Left ventricle myocardium superior (tissue), 1 donor: ENCODE measurements around the gene LYZL6. TPM values are rescaled to one million over a fixed set of nuclear protein-coding genes. Genes with fewer than 3 reads are reported as not detected.

Experiments used
- ATAC-seq: fragments of 200-7000 bp; cut with Tn5 transposase; one replicate; pipeline ENCODE4 v1.9.1; 2020; ENCODE audit warnings: mild to moderate bottlenecking, moderate library complexity
- DNase-seq: peaks from one replicate; pipeline ENCODE4 v3.0.0-alpha.2; 2020
- intact Hi-C: fragments of 100-400 bp; cut with micrococcal nuclease; formaldehyde crosslinking; loops from one replicate; pipeline ENCODE4 v1.11.0; 2022
- total RNA-seq: library from RNA; stranded (reverse); fragmentation: NEBNext Ultra II Directional; extraction: Animal tissue kit (Norgen Biotek cat#: 25700); gene quantifications from one replicate; pipeline ENCODE4 v1.2.1, GENCODE V29; 2021
- donor health status: DM: no; HTN: yes; CAD: no; lungs with severe emphysema.

Gene LYZL6
- total RNA-seq, 1 donor from 2014 or later: not detected

DNA sequence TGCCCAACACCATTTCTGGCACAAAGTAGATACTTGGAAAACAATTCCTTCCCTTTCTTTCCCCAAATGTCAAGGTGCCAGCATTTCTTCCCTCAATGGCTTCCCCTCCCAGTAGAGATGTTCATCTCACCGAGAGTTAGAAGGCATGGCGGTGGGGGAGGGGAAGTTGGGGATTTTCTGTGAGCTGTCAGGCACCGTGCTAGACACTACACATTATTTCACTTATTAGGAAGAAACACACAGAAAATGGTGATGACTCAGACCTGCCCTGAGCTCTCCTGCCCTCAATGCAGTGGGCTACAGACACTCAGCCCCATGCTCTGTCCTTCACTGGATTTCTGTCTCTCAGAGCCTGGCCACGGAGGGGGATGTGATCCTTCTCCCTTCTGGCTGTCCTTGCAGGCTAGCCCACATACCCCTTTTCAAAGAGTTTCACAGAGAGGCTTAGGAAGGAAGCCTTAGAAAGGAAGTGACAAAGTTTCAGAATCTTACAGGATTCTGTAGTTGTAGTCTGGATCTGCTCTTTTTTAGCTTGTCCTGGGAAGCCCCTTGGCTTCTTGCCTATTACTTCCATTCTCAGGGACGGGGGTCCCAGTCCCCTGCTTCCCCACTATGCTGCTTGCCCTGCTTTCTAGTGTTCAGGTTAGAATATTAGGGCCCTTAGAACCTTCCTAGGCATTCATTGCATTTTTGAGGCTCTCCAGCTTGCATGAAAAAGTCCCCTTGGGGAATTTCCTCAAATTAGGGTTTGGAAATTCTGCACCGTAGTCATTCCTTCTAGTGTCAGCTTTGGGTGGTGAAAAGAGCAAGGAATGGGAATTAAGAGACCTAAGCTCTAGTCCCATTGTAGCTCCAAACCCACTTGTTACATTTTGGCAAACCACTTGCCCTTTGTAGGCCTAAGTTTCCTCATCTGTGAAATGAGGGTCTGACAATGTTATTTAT is 51.1 kb downstream of the LYZL6 start:
- ATAC-seq (no peak), DNase-seq (no peak)
- intact Hi-C loops: no loop called here

DNA sequence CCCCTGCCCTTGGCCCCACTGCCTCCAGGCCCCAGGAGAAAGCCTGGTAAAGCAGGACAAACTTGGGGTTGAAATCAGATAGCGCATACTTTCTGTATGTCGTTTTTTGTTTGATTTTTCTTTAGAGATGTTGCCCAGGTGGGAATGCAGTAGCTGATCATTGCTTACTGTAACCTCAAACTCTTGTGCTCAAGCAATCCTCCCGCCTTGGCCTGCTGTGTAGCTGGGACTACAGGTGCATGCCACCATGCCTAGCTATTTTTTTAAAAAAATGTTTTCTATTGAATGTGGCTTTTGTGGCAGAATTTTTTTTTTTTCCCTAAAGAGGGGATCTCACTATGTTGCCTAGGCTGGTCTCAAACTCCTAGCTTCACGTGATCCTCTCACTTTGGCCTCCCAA is 52.2 kb downstream of the LYZL6 start:
- intact Hi-C loops: no loop called here
- ATAC-seq (no peak), DNase-seq (no peak)

GRCh38 chr17:35890774-35891155 is 52.7 kb downstream of the LYZL6 start:
- intact Hi-C loops: no loop called here
- DNase-seq: no peak
- ATAC-seq: no peak

- ATAC-seq: peak; percentile 20
- intact Hi-C loops: no loop called here
- DNase-seq: no peak
Measured at GRCh38 chr17:35889818-35890773, 53.4 kb downstream of the LYZL6 start.

GRCh38 chr17:35889241-35889640 is 54.3 kb downstream of the LYZL6 start:
- intact Hi-C loops: no loop called here
- DNase-seq (no peak), ATAC-seq (no peak)

Other genes with a start within 250 kb of the LYZL6 start
- gene RASL10B, start 212.1 kb downstream of the LYZL6 start, total RNA-seq: 23.8 TPM
- 0.27 TPM for gene GAS2L2, start 190.5 kb downstream of the LYZL6 start, total RNA-seq
- not detected for gene C17orf50, start 182.8 kb downstream of the LYZL6 start, total RNA-seq
- gene MMP28, start 148.1 kb downstream of the LYZL6 start, total RNA-seq: 1.5 TPM
- gene TAF15, start 134.2 kb downstream of the LYZL6 start, total RNA-seq: 110 TPM
- gene HEATR9, start 74.8 kb downstream of the LYZL6 start, total RNA-seq: not detected
- gene CCL5, start 63.4 kb downstream of the LYZL6 start, total RNA-seq: 4.2 TPM
- not detected for gene RDM1, start 12.9 kb downstream of the LYZL6 start, total RNA-seq
- gene CCL16, start 37.8 kb upstream of the LYZL6 start, total RNA-seq: not detected
- gene CCL14, start 43.0 kb upstream of the LYZL6 start, total RNA-seq: 8.1 TPM
- gene CCL15, start 57.8 kb upstream of the LYZL6 start, total RNA-seq: not detected
- not detected for gene CCL23, start 74.3 kb upstream of the LYZL6 start, total RNA-seq
- gene CCL18, start 120.6 kb upstream of the LYZL6 start, total RNA-seq: 1.4 TPM
- gene CCL3, start 146.4 kb upstream of the LYZL6 start, total RNA-seq: not detected
- 0.74 TPM for gene CCL4, start 160.1 kb upstream of the LYZL6 start, total RNA-seq
- 2.8 TPM for gene TBC1D3B, start 232.9 kb upstream of the LYZL6 start, total RNA-seq